GM19452 (cell line): Measurements from ENCODE around the gene BAZ2B.

Experiments
- ATAC-seq: cut with Tn5 transposase; IDR thresholded peaks from one replicate; pipeline ENCODE4 v1.9.1; 2021; ENCODE audit not compliant: unreplicated experiment

Gene BAZ2B

GRCh38 chr2:159270744-159271379, 345.5 kb downstream of the BAZ2B start:
- no peak for ATAC-seq
